Neural progenitor cell (in vitro differentiated cells): ENCODE data around the gene ARHGEF19. TPM values are rescaled to one million over a fixed set of nuclear protein-coding genes. Genes with fewer than 3 reads are reported as not detected.

Source experiments
- DNase-seq: peaks from one replicate; pipeline ENCODE4 v3.0.0-alpha.2; 2016; ENCODE audit warnings: low spot score
- H2AFZ ChIP-seq: fragments of 200-600 bp; sonication (generic); replicated peaks from 2 replicates; pipeline ENCODE4 v1.6.1; 2016; ENCODE audit warnings: antibody characterized with exemption
- H3F3A ChIP-seq: fragments of 200-600 bp; sonication (generic); 2 replicates; pipeline ENCODE4 v1.6.1; 2016; ENCODE audit warnings: antibody characterized with exemption, low read depth
- H3K27ac ChIP-seq: fragments of 200-600 bp; sonication (generic); 2 replicates; pipeline ENCODE4 v1.5.1; 2016; ENCODE audit warnings: mild to moderate bottlenecking
- H3K27me3 ChIP-seq: fragments of 200-600 bp; sonication (generic); 2 replicates; pipeline ENCODE4 v1.6.1; 2016; ENCODE audit warnings: mild to moderate bottlenecking, moderate library complexity
- H3K36me3 ChIP-seq: fragments of 200-600 bp; sonication (generic); 2 replicates; pipeline ENCODE4 v1.5.1; 2016
- H3K4me1 ChIP-seq: fragments of 200-600 bp; sonication (generic); 2 replicates; pipeline ENCODE4 v1.6.1; 2016; ENCODE audit warnings: mixed run types
- H3K4me2 ChIP-seq: fragments of 200-600 bp; sonication (generic); 2 replicates; pipeline ENCODE4 v1.6.1; 2016
- H3K4me3 ChIP-seq: fragments of 200-600 bp; sonication (generic); 2 replicates; pipeline ENCODE4 v1.5.1; 2016
- H3K79me2 ChIP-seq: fragments of 200-600 bp; sonication (generic); 2 replicates; pipeline ENCODE4 v1.6.1; 2016; ENCODE audit warnings: low read depth
- H3K9ac ChIP-seq: fragments of 200-600 bp; sonication (generic); 2 replicates; pipeline ENCODE4 v1.6.1; 2016
- H3K9me3 ChIP-seq: fragments of 200-600 bp; sonication (generic); 2 replicates; pipeline ENCODE4 v1.5.1; 2016; ENCODE audit warnings: low read depth
- H4K20me1 ChIP-seq: fragments of 200-600 bp; sonication (generic); 2 replicates; pipeline ENCODE4 v1.6.1; 2016; ENCODE audit warnings: low read depth
- H3K27ac Mint-ChIP-seq: 3 replicates; pipeline ENCODE4 v1.8.0; 2021; ENCODE audit warnings: mixed read lengths
- H3K27me3 Mint-ChIP-seq: 2 replicates; pipeline ENCODE4 v1.8.0; 2022; ENCODE audit warnings: low read depth, mild to moderate bottlenecking, inconsistent platforms, moderate library complexity, mixed read lengths; ENCODE audit not compliant: insufficient read depth
- H3K36me3 Mint-ChIP-seq: 3 replicates; pipeline ENCODE4 v1.8.0; 2021; ENCODE audit warnings: mixed read lengths
- H3K4me1 Mint-ChIP-seq: 3 replicates; pipeline ENCODE4 v1.8.0; 2021; ENCODE audit warnings: mixed read lengths
- H3K4me3 Mint-ChIP-seq: 3 replicates; pipeline ENCODE4 v1.8.0; 2021; ENCODE audit warnings: mild to moderate bottlenecking, moderate library complexity, mixed read lengths
- H3K9me3 Mint-ChIP-seq: 3 replicates; pipeline ENCODE4 v1.8.0; 2020; ENCODE audit warnings: mixed read lengths
- CTCF ChIP-seq: fragments of 200-600 bp; sonication (generic); IDR thresholded peaks from 2 replicates; pipeline ENCODE4 v1.5.1; 2017; ENCODE audit warnings: antibody characterized with exemption, mild to moderate bottlenecking
- EZH2 ChIP-seq: fragments of 200-600 bp; sonication (generic); IDR thresholded peaks from 2 replicates; pipeline ENCODE4 v1.6.1; 2017; ENCODE audit warnings: antibody characterized with exemption, mild to moderate bottlenecking, moderate library complexity
- EZH2phosphoT487 ChIP-seq: fragments of 200-600 bp; sonication (generic); IDR thresholded peaks from 2 replicates; pipeline ENCODE4 v1.6.1; 2017; ENCODE audit warnings: antibody characterized with exemption
- total RNA-seq: library from RNA; depleted of rRNA; stranded (reverse); fragments of >200 nt; gene quantifications from 2 replicates; pipeline ENCODE4 v1.2.3, GENCODE V29; 2015; ENCODE audit warnings: low replicate concordance

Gene ARHGEF19
- total RNA-seq, 1 donor from 2014 or later, result 10.9 TPM

GRCh38 chr1:16245476-16246196 lies 33.2 kb upstream of the ARHGEF19 start:
- H3K4me1 Mint-ChIP-seq, result peaks cover 16% of the 10 kb centered on the region
- no peak overlapping the region for H3K27ac Mint-ChIP-seq
- Histone ChIP-seq H2AFZ (no peak overlapping the region), H3K4me2 (no peak overlapping the region), H4K20me1 (no peaks in the 10 kb centered on the region), H3K9me3 (no peaks in the 10 kb centered on the region), H3K4me3 (no peak overlapping the region), H3K79me2 (no peaks in the 10 kb centered on the region), H3F3A (peaks cover 12% of the 10 kb centered on the region), H3K4me1 (peaks cover 11% of the 10 kb centered on the region), H3K27me3 (no peaks in the 10 kb centered on the region), H3K27ac (no peak overlapping the region), H3K9ac (no peak overlapping the region), H3K36me3 (no peaks in the 10 kb centered on the region)
- no peak overlapping the region for H3K4me3 Mint-ChIP-seq
- DNase-seq, result no peak
- H3K27me3 Mint-ChIP-seq, result peaks cover 4% of the 10 kb centered on the region
- H3K9me3 Mint-ChIP-seq, result no peaks in the 10 kb centered on the region
- peaks cover 7% of the 10 kb centered on the region for H3K36me3 Mint-ChIP-seq
- TF ChIP-seq EZH2 (no peak), EZH2phosphoT487 (no peak)

- Mint-ChIP-seq H3K27me3 (peaks cover 4% of the 10 kb centered on the region), H3K36me3 (peaks cover 5% of the 10 kb centered on the region), H3K9me3 (no peaks in the 10 kb centered on the region), H3K4me1 (peaks cover 16% of the 10 kb centered on the region), H3K27ac (no peak overlapping the region), H3K4me3 (peak overlapping the region; percentile 24)
- Histone ChIP-seq H3K27ac (peak overlapping the region; percentile 7), H3F3A (peaks cover 12% of the 10 kb centered on the region), H4K20me1 (no peaks in the 10 kb centered on the region), H3K4me2 (no peak overlapping the region), H3K9me3 (no peaks in the 10 kb centered on the region), H3K79me2 (no peaks in the 10 kb centered on the region), H3K9ac (no peak overlapping the region), H3K4me3 (no peak overlapping the region), H3K4me1 (peaks cover 11% of the 10 kb centered on the region), H3K36me3 (no peaks in the 10 kb centered on the region), H2AFZ (no peak overlapping the region), H3K27me3 (no peaks in the 10 kb centered on the region)
- no peak for DNase-seq
- TF ChIP-seq EZH2 (no peak), EZH2phosphoT487 (no peak), CTCF (no peak)
These were observed 32.3 kb upstream of the ARHGEF19 start for GRCh38 chr1:16244650-16245285.

- peaks cover 2% of the 10 kb centered on the region for H3K36me3 Mint-ChIP-seq
- H3K79me2 ChIP-seq, result no peaks in the 10 kb centered on the region
- H3K36me3 ChIP-seq, result no peaks in the 10 kb centered on the region
- no peaks in the 10 kb centered on the region for H3K9me3 Mint-ChIP-seq
- peaks cover 12% of the 10 kb centered on the region for H3F3A ChIP-seq
- no peaks in the 10 kb centered on the region for H3K9me3 ChIP-seq
- no peaks in the 10 kb centered on the region for H4K20me1 ChIP-seq
- no peaks in the 10 kb centered on the region for H3K27me3 ChIP-seq
- H3K9ac ChIP-seq, result no peak overlapping the region
- no peak overlapping the region for H3K4me3 ChIP-seq
- TF ChIP-seq CTCF, result peak; percentile 85
- no peak for TF ChIP-seq EZH2phosphoT487
- no peak overlapping the region for H3K4me2 ChIP-seq
- H2AFZ ChIP-seq, result no peak overlapping the region
- no peak overlapping the region for H3K27ac ChIP-seq
- peak overlapping the region; percentile 21 for H3K4me3 Mint-ChIP-seq
- H3K4me1 ChIP-seq, result peaks cover 11% of the 10 kb centered on the region
- peak overlapping the region; percentile 72 for H3K27ac Mint-ChIP-seq
- peaks cover 4% of the 10 kb centered on the region for H3K27me3 Mint-ChIP-seq
- peak; percentile 87 for DNase-seq
- peaks cover 16% of the 10 kb centered on the region for H3K4me1 Mint-ChIP-seq
These were observed 31.6 kb upstream of the ARHGEF19 start for GRCh38 chr1:16243936-16244649.
